K562 (cell line): ENCODE results near the gene PVALEF. TPM values are rescaled to one million over a fixed set of nuclear protein-coding genes. Genes with fewer than 3 reads are reported as not detected.

Source experiments
- ATAC-seq: fragments of 200-7000 bp; cut with Tn5 transposase; 3 replicates; pipeline ENCODE4 v1.9.1; 2020; ENCODE audit warnings: moderate library complexity
- BruUV-seq: library from RNA; stranded (reverse); fragments of 400-500 nt; replicated peaks from 2 replicates; lab custom pipeline; 2021; lab: Mats Ljungman, UMichigan
- CTCF ChIA-PET: fragments of 300-600 bp; formaldehyde crosslinking; extraction: SDS; loops from one replicate; lab custom pipeline; 2021; ENCODE audit warnings: low intra/inter-chr PET ratio; lab: Yijun Ruan, JAX
- POLR2A ChIA-PET: fragments of 300-600, 350-650 bp; sonication (Branson Sonifier 250); formaldehyde crosslinking; extraction: SDS; loops from one replicate; lab custom pipeline; 2021; ENCODE audit warnings: antibody characterized with exemption, inconsistent platforms; lab: Yijun Ruan, JAX
- DNase-seq, 4 experiments: peaks; one replicate each; pipeline versions ENCODE4 v3.0.0 to v3.0.0-alpha.2; 2011 to 2018; ENCODE audit warnings: low spot score in 3 of 4, mixed read lengths in 3 of 4; ENCODE audit errors: extremely low read depth in 1 of 4
- FAIRE-seq: peaks from 2 replicates; lab custom pipeline; 2011; peaks lifted over from hg19 to GRCh38; lab: Jason Lieb, UNC
- H2AFZ ChIP-seq: 2 replicates; pipeline ENCODE4 v1.6.0; 2011; ENCODE audit warnings: low read depth, low read length, control low read depth, inconsistent platforms
- H3K27ac ChIP-seq: fragments of 200-600 bp; 3 replicates; pipeline ENCODE4 v1.8.0; 2011; ENCODE audit warnings: low read depth, mild to moderate bottlenecking, control low read depth, inconsistent platforms, low read length, moderate library complexity, mixed read lengths; ENCODE audit errors: extremely low read depth
- H3K27me3 ChIP-seq, 2 experiments: fragments of 300-600 bp in 1 of 2; 2 replicates in 1 of 2; 3 replicates in 1 of 2; pipeline versions ENCODE4 v1.6.0 to v1.8.0; 2011; ENCODE audit warnings: inconsistent platforms in 2 of 2, low read length in 2 of 2, mild to moderate bottlenecking in 1 of 2, mixed read lengths in 1 of 2, moderate library complexity in 1 of 2; ENCODE audit not compliant: control insufficient read depth in 2 of 2, insufficient read depth in 2 of 2
- H3K36me3 ChIP-seq: fragments of 300-600 bp; 3 replicates; pipeline ENCODE4 v1.8.0; 2011; ENCODE audit warnings: mild to moderate bottlenecking, low read length, inconsistent platforms; ENCODE audit not compliant: control insufficient read depth, insufficient read depth
- H3K4me1 ChIP-seq, 2 experiments: fragments of 200-600 bp in 1 of 2; replicated peaks in 1 of 2; 2 replicates in 1 of 2; 3 replicates in 1 of 2; pipeline versions ENCODE4 v1.5.1 to v1.8.0; 2011; ENCODE audit warnings: inconsistent platforms in 2 of 2, low read length in 2 of 2, mild to moderate bottlenecking in 1 of 2, mixed read lengths in 1 of 2, moderate library complexity in 1 of 2; ENCODE audit not compliant: control insufficient read depth in 2 of 2, insufficient read depth in 2 of 2
- H3K4me2 ChIP-seq: 2 replicates; pipeline ENCODE4 v1.6.1; 2011; ENCODE audit warnings: low read length, control low read depth, inconsistent platforms, mixed read lengths; ENCODE audit not compliant: insufficient read depth
- H3K4me3 ChIP-seq: fragments of 200-600 bp; sonication (generic), shearing (Covaris generic); 2 replicates; pipeline ENCODE4 v1.5.1; 2016; ENCODE audit warnings: control low read depth, inconsistent platforms
- H3K79me2 ChIP-seq: fragments of 200-600 bp; 3 replicates; pipeline ENCODE4 v1.8.0; 2011; ENCODE audit warnings: low read length, inconsistent platforms; ENCODE audit not compliant: control insufficient read depth, insufficient read depth
- H3K9ac ChIP-seq, 2 experiments: 2 replicates each; pipeline versions ENCODE4 v1.6.0 to v1.6.1; 2011; ENCODE audit warnings: low read depth in 2 of 2, low read length in 2 of 2, control low read depth in 1 of 2, inconsistent platforms in 1 of 2, mild to moderate bottlenecking in 1 of 2, mixed read lengths in 1 of 2; ENCODE audit not compliant: insufficient read depth in 1 of 2
- H3K9me1 ChIP-seq: one replicate; pipeline ENCODE4 v1.6.0; 2011; ENCODE audit warnings: inconsistent platforms, mild to moderate bottlenecking, low read length, moderate library complexity; ENCODE audit not compliant: control insufficient read depth, insufficient read depth
- H3K9me3 ChIP-seq: replicated peaks from 2 replicates; pipeline ENCODE4 v1.5.1; 2011; ENCODE audit warnings: low read depth, low read length, inconsistent platforms; ENCODE audit not compliant: control insufficient read depth, insufficient read depth
- H4K20me1 ChIP-seq: replicated peaks from 2 replicates; pipeline ENCODE4 v1.6.1; 2011; ENCODE audit warnings: low read length, inconsistent platforms, mixed read lengths; ENCODE audit not compliant: control insufficient read depth, insufficient read depth
- ATF2 ChIP-seq: sonication (generic); formaldehyde crosslinking; IDR thresholded peaks from 2 replicates; pipeline ENCODE4 v1.8.1; 2022; ENCODE audit warnings: missing genetic modification reagents
- CREB3L1 ChIP-seq: fragments of 450-650 bp; IDR thresholded peaks from 2 replicates; pipeline ENCODE4 v1.6.1; 2014; ENCODE audit warnings: low read depth, mild to moderate bottlenecking, moderate library complexity, borderline replicate concordance
- DACH1 ChIP-seq: fragments of 450-650 bp; IDR thresholded peaks from 2 replicates; pipeline ENCODE4 v1.6.1; 2018; ENCODE audit not compliant: partially characterized antibody
- ETS2 ChIP-seq: IDR thresholded peaks from 2 replicates; pipeline ENCODE4 v1.6.1; 2016; ENCODE audit warnings: borderline replicate concordance, missing genetic modification characterization, mild to moderate bottlenecking, moderate library complexity, missing compliant biosample characterization; ENCODE audit not compliant: poor library complexity, severe bottlenecking
- GTF2F1 ChIP-seq: IDR thresholded peaks from 2 replicates; pipeline ENCODE4 v1.6.1; 2011; ENCODE audit warnings: low read depth, low read length, improper control_type of control experiment
- HMG20B ChIP-seq: fragments of 250-450 bp; sonication (Bioruptor Pico); IDR thresholded peaks from 2 replicates; pipeline ENCODE4 v1.5.0; 2021; ENCODE audit warnings: mild to moderate bottlenecking
- PML ChIP-seq: IDR thresholded peaks from 2 replicates; pipeline ENCODE4 v1.6.1; 2012; ENCODE audit warnings: low read length, inconsistent platforms
- RERE ChIP-seq: sonication (generic); formaldehyde crosslinking; IDR thresholded peaks from 2 replicates; pipeline ENCODE4 v1.8.0; 2023; ENCODE audit warnings: missing genetic modification reagents, mild to moderate bottlenecking, borderline replicate concordance
- ZNF449 ChIP-seq: fragments of 250-450 bp; sonication (Bioruptor Pico); IDR thresholded peaks from 2 replicates; pipeline ENCODE4 v1.8.0; 2022; ENCODE audit warnings: moderate library complexity, mild to moderate bottlenecking, inconsistent platforms
- ZNF589 ChIP-seq: fragments of 200-800 bp; sonication (Bioruptor generic); IDR thresholded peaks from 2 replicates; pipeline ENCODE4 v1.6.1; 2016; ENCODE audit warnings: low read depth, missing genetic modification characterization, missing compliant biosample characterization
- WGBS: fragments of 100-300 bp; shearing (Covaris generic); methylation state at CpG from one replicate; pipeline ENCODE4 v1.1.6; 2016; ENCODE audit warnings: low coverage, mixed read lengths; ENCODE audit not compliant: insufficient coverage; ENCODE audit errors: missing lambda C conversion rate; 5-methylcytosine and 5-hydroxymethylcytosine counted together
- in situ Hi-C: fragments of 300-500 bp; cut with MboI; formaldehyde crosslinking; loops from 4 replicates; pipeline ENCODE4 v1.15.0; 2018; ENCODE audit warnings: inconsistent platforms, mixed read lengths
- intact Hi-C: fragments of 100-400 bp; cut with micrococcal nuclease; formaldehyde crosslinking; loops from 2 replicates; pipeline ENCODE4 v1.14.2; 2022
- polyA plus RNA-seq, 8 experiments: library from polyadenylated mRNA; depleted of rRNA in 4 of 8; stranded (reverse) in 5 of 8; unstranded in 3 of 8; fragments of >200 nt; fragmentation: Nextera tagmentation in 2 of 8; fragmentation: Illumina TruSeq in 1 of 8; extraction: Ambion mirVana in 2 of 8; extraction: Trizol in 1 of 8; gene quantifications; 2 replicates each; pipeline versions ENCODE4 v1.2.1 to v1.2.3, GENCODE V29; 2011 to 2014; ENCODE audit warnings: inconsistent platforms in 1 of 8, missing spikeins in 1 of 8
- total RNA-seq, 7 experiments: library from RNA; depleted of rRNA in 6 of 7; stranded (reverse); fragments of >200 nt in 6 of 7; fragmentation: Illumina TruSeq in 2 of 7; extraction: Trizol in 2 of 7; gene quantifications; 2 replicates each; pipeline versions ENCODE4 v1.2.1 to v1.2.3, GENCODE V29; 2011 to 2021; ENCODE audit warnings: low replicate concordance in 1 of 7

PVALEF gene
- total and polyA plus RNA-seq, 9 of the 15 experiments (the other 6 are each of a cell fraction or from before 2014, with no cell fraction given): not detected

- FAIRE-seq (no peak), DNase-seq (no peak), ATAC-seq (no peak)
- ChIA-PET CTCF (no interaction called here), POLR2A (no interaction called here)
- 13% methylated on average over 27 of the region's 34 CpGs for WGBS
- no peaks in the 10 kb centered on the region for H3K9me3 ChIP-seq
- intact Hi-C loops (no loop called here), in situ Hi-C loops (loop anchor here (25.0 kb wide), 1 partner anchor 111 kb away; the partner anchor contains the start of genes NDUFAF8 and TEPSIN)
- H4K20me1 ChIP-seq: no peaks in the 10 kb centered on the region
- H3K4me2 ChIP-seq: no peak overlapping the region
- H3K27me3 ChIP-seq: peaks cover 9 to 34% of the 10 kb centered on the region in 2 experiments; a peak in 4 of 5 replicates
- no peaks in the 10 kb centered on the region for H3K36me3 ChIP-seq
- no peak overlapping the region for H3K9ac ChIP-seq
- H3K9me1 ChIP-seq: no peaks in the 10 kb centered on the region
- H3K27ac ChIP-seq: no peak overlapping the region
- BruUV-seq: no TSS peak
- H3K79me2 ChIP-seq: no peaks in the 10 kb centered on the region
- H2AFZ ChIP-seq: no peak overlapping the region
- peaks cover 0 to 88% of the 10 kb centered on the region in 2 experiments; a peak in 2 of 5 replicates for H3K4me1 ChIP-seq
- no peak overlapping the region for H3K4me3 ChIP-seq
- no peak for TF ChIP-seq HMG20B (CRISPR knock-in tag)
- TF ChIP-seq CREB3L1: no peak
- TF ChIP-seq RERE: no peak
- no peak for TF ChIP-seq ATF2 (CRISPR knock-in tag)
- no peak for TF ChIP-seq ZNF589 (CRISPR knock-in tag)
- no peak for TF ChIP-seq ETS2 (tag)
- no peak for TF ChIP-seq PML
- TF ChIP-seq GTF2F1: no peak
- TF ChIP-seq DACH1: no peak
- no peak for TF ChIP-seq ZNF449 (CRISPR knock-in tag)
Observed at GRCh38 chr17:81126281-81127132, 38.8 kb upstream of the PVALEF start.
